Hippocampal formation (tissue), 2 donors: ENCODE measurements around the gene PAPOLA.

Experiments used
- DNase-seq, 2 donors: peaks; one replicate each; lab custom pipeline; 2025; lab: John Stamatoyannopoulos, UW

Gene PAPOLA

GRCh38 chr14:96586056-96586455 lies 83.9 kb downstream of the PAPOLA start:
- no peak for DNase-seq

GRCh38 chr14:96586921-96587822 lies 85.0 kb downstream of the PAPOLA start:
- no peak for DNase-seq

- DNase-seq, result no peak
Observed at GRCh38 chr14:96587823-96588385, 85.7 kb downstream of the PAPOLA start.

GRCh38 chr14:96588410-96589257 lies 86.5 kb downstream of the PAPOLA start:
- no peak for DNase-seq

GRCh38 chr14:96589577-96589976 lies 87.4 kb downstream of the PAPOLA start:
- DNase-seq, result no peak

- no peak for DNase-seq
Observed at GRCh38 chr14:96590190-96590864, 88.1 kb downstream of the PAPOLA start.

GRCh38 chr14:96592591-96593386 lies 90.6 kb downstream of the PAPOLA start:
- DNase-seq, result no peak

GRCh38 chr14:96594961-96595360 lies 92.8 kb downstream of the PAPOLA start:
- no peak for DNase-seq

- DNase-seq, result no peak
Observed at GRCh38 chr14:96597680-96598079, 95.5 kb downstream of the PAPOLA start.

GRCh38 chr14:96598332-96598928 lies 96.2 kb downstream of the PAPOLA start:
- DNase-seq, result no peak

GRCh38 chr14:96599076-96599475 lies 96.9 kb downstream of the PAPOLA start:
- DNase-seq, result no peak

- no peak for DNase-seq
Observed at GRCh38 chr14:96602186-96602585, 100.0 kb downstream of the PAPOLA start.

- DNase-seq, result no peak
Observed at GRCh38 chr14:96603350-96604255, 101.4 kb downstream of the PAPOLA start.

- no peak for DNase-seq
Observed at GRCh38 chr14:96614481-96614881, 112.3 kb downstream of the PAPOLA start.

GRCh38 chr14:96616161-96616721 lies 114.1 kb downstream of the PAPOLA start:
- no peak for DNase-seq
